SH-SY5Y (cell line): ENCODE measurements around the gene NPTXR.

Experiments
- GATA2 ChIP-seq: IDR thresholded peaks from 2 replicates; pipeline ENCODE4 v1.6.1; 2011; ENCODE audit warnings: mild to moderate bottlenecking, low read depth, low read length
- GATA3 ChIP-seq: IDR thresholded peaks from 2 replicates; pipeline ENCODE4 v1.6.1; 2011; ENCODE audit warnings: low read depth, mild to moderate bottlenecking, low read length, moderate library complexity

DNA sequence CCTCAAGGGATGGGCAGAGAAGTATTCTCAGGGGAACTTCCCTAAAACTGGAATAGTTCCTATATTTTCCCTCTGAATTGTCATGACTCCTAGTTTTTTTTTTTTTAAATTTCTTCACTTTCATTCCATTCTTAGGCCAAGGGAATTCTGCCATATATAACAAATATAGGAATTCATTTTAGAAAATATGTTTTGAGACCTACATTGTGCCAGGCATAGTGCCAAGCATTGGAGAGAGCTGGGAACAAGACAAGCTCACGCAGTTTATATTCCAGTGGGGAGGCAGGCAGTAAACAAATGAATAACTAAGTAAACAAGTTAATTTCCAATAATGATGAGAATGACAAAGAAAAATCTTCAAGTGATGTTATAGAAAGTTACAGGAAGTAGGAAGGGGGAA is 2.6 kb upstream of the NPTXR start:
- TF ChIP-seq GATA2 = no peak
- TF ChIP-seq GATA3 = no peak
